G401.6 (cell line): ENCODE results near the gene CFP.
"Not testable (repeated sequence)": the region's sequence is repeated elsewhere in the genome, so short reads cannot be mapped to it uniquely, and the experiment has no call there.

ENCODE experiments used
- FAIRE-seq: peaks from 2 replicates; lab custom pipeline; 2012; peaks lifted over from hg19 to GRCh38; lab: Jason Lieb, UNC

CFP gene

DNA sequence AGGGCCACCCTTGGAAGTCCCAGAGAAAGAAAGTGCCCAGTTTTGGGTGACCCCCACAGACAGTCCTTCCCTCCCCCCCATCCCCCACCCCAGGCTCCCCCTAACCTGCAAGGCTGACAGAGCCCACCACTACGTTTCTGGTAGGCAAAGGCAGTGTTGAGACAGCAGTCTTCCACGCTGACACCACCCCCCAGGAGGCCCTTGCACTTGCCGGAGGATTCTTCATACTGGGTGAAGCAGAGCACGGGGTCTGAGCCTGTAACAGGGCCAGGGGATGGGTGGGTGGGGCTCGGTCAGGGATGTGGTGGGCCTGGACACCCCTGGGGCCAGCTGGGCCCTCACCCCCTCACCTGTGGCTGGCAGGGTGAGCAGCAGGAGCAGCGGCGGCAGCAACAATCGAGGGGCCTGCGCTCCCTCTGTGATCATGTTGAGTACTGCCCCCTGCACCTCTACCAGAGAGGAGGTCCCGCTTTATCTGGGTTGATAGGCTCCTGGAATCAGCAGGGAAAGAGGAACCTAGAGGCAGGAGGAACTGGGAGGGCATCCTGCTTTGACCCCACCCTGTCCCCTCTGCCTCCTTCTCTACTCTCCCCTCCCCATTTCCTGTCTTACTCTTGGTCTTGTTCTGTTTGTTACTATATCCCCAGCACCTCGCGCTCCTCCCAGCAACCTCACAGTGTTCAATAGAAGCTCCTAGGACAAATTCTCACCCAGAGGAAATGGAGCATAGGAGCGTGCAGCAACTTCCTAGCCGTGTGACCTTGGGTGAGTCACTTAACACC lies at the start of gene CFP:
CFP (minus strand) TSS at position 512 of the 782 bp plus-strand sequence; CDS start at position 426, 86 bp downstream.
- no peak for FAIRE-seq

DNA sequence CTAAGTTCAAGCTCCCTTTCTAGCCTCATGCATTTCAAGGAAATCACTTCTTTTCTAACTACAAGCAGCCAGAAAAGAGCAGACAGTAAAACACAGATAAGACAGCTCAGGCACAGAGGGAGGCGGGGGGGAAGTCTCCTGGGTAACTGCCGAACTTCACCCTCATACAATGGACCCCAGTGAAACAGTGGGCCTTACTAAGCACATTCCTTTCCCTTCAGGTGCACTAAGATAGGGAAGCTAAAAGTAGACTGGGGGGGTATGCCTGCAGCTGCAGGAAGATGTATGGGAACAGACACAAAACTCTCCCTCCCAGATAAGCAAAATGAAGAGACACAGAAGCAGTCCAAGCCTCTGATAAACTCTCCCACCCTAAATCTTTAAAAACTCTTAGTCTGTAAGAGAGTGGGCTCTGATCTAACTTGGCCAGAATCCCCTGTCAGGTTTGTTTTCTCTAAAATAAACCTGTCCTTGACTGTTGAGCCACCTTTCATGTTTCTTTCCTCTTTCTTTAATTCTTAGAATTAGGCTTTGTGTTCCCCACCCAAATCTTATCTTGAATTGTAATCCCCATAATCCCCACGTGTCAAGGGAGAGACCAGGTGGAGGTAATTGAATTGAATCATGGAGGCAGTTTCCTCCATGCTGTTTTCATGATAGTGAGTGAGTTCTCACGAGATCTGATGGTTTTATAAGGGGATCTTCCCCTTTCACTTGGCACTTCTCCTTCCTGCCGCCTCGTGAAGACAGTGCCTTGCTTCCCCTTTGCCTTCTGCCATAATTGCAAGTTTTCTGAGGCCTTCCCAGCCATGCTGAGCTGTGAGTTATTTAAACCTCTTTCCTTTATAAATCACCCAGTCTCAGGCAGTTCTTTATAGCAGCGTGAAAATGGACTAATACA lies 46.5 kb upstream of the CFP start:
- FAIRE-seq = not testable (repeated sequence)

DNA sequence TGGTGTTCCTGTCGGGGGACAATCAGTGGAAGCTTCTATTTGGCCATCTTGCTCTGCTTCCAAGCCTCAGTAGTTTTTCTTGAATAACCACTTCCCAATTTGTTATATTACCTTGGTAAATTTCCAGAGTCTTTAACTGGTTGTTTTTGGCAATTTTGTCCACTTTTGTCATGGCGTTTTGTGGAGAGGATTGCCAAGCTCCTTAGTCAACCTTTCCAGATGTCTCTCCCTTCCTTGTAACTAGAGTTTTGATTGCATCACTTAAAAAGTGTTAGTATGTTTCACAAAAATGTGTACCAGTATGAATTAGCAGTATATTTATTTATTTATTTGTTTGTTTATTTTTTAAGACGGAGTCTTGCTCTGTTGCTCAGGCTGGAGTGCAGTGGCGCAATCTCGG lies 45.0 kb upstream of the CFP start:
- no peak for FAIRE-seq

DNA sequence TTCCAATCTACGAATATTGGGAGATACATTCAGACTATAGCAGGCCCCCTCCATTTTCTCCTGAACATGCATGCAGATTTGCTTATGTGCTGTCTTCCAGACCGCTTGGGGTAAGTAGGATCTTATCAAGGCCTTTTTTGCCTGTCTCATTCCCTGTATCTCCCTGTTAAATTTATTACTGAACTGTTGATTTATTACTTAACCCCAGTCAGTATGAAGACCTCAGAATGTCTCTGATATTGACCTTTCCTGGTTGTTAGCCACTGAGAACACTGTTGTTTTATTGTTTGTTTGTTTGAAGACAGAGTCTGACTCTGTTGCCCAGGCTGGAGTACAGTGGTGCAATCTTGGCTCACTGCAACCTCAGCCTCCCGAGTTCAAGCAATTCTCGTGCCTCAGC lies 36.1 kb upstream of the CFP start:
- FAIRE-seq = not testable (repeated sequence)

DNA sequence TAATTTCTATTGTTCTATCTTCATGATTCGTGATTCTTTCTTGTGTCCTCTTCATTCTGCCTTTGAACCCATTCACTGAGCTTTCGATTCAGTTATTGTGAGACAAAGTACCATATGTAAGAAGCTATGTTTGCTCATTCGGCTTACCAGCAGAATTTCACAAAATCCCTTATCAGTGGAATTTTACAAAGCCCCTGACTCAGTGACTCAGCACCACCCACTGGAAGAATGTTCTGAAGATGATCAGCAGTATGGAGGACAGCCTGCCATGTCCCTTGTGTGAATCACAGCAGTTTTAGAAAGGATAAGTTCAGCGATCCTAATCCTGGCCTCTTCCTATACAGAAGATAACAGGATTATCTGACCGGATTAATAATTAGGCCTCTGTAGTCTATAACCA lies 35.0 kb upstream of the CFP start:
- no peak for FAIRE-seq

DNA sequence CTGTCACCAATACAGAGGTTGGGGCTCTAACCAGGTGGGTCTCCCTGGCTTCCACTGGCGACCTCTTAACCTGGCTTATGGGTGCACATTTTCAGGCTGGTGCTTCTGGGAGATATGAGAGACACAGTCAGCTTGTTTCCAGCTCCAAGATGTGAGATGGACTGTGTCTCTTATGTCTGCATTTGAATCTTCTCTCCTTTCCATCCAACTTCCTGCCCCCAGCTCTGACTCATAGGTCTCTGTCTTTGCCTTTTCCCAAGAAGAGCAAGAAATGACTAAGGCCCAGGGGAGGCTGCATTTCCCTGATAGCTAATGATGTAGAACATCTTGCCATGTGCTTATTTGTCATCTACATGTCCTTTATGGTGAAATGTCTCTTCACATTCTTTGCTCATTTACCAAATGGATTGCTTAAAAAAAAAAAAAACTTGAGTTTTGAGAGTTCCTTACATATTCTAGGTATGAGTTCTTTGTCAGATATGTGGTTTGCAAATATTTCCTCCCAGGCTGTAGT lies 32.5 kb upstream of the CFP start:
- no peak for FAIRE-seq

DNA sequence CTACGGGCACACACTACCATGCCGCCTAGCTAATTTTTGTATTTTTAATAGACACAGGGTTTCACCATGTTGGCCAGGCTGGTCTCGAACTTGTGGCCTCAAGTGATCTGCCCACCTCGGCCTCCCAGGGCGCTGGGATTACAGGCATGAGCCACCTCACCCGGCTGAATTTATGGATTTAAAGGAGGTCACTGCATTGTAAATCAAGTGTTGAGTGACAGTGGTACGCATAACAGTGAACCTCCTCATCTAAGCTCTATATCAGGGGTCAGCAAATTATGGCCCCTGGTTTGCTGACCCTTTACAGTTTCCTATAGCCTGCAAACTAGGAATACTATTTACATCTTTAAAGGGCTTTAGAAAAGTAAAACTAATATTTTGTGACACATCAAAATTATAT lies 31.8 kb upstream of the CFP start:
- FAIRE-seq = no peak

DNA sequence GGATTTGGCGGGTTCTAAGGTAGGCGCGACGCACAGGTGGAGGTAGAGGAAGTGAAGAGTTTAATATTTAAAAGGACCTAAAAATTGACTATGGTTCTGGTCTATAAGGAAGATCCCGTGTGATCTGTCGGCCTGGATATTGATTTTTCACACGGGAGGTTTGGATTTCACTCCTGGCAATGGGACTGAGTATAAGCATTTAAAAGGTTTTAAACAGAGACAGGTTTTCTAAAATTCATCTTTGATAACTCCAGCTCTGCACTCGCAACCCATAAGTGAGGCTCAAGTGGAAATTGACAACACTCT lies 29.6 kb upstream of the CFP start:
- FAIRE-seq = no peak

DNA sequence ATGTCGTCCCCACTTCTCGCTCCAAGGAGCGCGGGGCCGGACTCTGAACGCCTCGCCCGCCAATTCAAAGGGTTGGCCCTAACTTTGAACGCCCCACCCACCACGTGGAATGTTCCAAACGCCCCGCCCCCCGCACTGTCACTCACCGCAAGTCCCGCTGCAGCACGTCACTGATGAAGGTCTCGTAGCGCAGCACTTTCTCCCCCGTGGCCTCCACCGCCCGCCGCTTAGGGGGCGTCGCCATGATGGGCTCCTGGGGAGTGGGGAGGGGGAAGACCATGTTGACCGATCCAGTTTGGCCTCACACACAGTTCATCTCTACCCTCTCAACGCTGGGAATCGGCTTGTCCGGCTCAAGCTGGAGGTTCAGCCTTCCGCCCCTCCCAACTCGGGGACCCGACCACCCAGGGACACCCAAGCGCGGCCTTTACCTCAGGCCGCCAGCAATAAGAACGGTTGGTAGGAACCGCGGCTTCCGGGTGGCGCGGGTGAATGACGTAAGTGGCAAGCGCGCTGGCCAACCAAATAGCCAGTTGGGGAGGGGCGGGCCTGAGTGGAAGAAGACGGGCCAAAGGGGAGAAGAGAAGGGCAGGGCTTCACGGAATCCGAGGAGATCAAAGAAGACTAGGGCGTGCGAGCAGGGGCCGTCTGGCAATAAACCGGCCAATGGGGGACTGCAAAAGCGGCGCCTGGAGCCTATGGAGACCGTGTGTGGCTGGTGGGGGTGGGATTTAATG lies 29.1 kb upstream of the CFP start, which contains the start of gene UXT:
UXT (minus strand) TSS at position 497 of the 737 bp plus-strand sequence; CDS start at position 244, 253 bp downstream.
- FAIRE-seq = peak; percentile 98

DNA sequence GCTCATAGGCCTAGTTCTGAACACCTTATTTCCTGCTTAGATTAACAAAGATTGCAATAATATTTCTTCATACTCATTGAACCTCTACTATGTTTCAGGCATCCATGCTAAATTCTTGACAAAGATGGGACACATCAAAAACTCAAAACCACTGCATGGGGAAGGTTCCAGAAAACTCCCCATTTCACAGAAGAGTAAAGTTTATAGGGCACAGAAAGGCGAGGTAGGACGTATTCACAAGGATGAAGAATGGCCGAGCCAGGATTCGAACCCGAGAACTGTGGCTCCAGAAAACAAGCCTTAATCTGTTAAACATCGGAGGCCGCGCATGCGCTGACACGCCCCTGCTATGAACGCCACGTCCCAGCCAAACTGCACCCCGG lies 28.6 kb upstream of the CFP start:
- FAIRE-seq = no peak

DNA sequence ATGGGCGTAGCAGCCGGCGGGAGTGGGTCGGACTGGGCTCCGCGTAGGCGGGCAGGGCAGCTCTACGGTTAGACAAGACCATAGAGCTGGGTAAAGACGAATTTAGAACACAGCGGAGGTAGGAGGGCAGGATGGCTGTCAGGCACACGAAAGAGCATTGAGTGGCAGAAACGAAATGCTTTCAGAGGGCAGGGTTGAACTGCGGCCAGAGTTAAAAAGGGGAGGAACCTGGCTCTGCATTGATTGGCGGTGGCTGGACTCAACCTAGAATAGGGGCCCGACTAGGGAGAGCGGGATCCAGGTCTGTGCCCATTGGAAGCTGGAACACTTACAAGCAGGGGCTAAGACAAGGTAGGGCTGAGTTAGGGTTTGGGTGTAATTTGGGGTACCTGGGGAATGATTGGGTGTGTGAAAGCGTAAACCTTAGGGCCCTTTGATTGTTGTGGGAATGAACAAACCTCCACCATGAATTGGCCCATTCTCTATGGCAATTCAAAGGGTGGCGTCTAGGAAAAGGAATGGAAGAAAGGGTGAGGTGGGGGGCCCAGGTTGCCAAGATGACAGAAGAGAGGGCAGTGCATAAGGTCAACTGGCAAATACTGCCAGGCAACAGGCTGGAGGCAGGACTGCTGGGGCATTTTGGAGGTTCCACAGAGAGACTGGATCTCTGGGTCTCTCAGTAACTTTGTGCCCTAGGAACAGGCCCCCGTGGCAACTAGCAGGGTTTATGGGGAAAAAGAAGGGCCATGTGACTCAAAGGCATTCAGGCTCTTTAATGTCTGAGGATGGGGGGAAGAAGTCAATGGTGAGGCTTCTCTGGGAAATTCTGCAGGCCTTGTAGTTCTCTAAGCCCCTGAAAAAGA lies 21.5 kb upstream of the CFP start:
- no peak for FAIRE-seq

DNA sequence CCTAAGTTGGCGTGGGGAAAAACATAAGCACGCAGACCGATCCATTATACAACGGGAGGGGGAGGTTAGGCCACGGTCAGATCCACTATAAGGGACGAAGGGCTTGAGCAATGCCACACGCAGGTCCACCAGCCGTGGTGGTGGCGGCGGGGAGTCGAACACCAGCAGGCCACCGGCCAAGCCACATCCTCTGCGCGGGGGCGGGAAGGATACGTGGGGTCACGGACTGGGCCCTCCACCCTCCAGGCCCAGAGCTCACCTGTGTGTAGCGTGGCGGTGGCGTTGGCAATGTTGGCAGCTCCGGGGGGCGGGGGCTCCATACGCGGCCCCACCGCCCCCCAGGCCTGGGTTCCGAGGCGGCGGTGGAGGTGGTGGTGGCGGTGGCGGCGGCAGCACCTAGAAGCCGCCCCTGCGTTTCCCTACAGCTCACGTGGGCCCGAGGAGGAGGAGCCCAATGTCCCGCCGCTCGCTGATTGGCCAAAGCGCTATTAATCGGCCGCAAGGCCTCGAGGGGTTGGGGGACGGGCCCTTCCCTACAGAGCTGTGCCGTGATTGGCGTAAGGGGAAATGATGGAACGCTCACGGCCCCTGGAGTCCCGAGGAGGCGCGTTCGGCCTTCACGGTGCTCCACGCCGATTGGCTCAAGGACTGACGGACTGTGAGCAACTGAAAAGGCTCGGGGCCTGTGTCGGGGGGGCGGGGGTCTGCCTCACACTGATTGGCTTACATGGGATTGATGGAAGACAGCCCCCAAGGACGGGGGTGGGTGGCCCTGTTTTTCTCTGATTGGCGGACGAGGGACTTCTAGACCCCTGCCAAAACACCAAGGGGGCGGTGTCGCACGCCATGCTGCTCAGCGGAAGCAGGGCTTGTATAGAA lies 20.7 kb upstream of the CFP start, which contains the start of gene ELK1:
ELK1 (minus strand) TSS at position 400 of the 879 bp plus-strand sequence. CDS start 9,122 bp downstream, outside the sequence.
- FAIRE-seq = peak; percentile 99

DNA sequence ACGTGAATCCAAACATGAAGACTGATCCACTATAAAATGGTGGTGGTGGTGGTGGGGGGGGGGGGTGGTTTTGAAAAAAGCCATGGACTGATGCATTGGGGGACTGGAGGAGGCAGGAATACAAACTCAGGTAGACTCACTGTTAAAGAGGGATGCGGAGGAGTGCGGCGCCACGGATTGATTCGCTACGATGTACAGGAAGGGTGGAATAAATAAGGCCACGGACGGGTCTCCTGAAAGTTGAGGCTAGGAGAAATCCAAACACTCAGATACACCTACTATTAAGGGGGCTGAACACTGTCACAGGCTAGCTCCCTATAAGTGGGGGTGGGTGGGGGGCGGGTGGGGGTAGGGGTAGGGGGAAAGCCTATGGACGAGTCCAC lies 20.0 kb upstream of the CFP start:
- FAIRE-seq = no peak

DNA sequence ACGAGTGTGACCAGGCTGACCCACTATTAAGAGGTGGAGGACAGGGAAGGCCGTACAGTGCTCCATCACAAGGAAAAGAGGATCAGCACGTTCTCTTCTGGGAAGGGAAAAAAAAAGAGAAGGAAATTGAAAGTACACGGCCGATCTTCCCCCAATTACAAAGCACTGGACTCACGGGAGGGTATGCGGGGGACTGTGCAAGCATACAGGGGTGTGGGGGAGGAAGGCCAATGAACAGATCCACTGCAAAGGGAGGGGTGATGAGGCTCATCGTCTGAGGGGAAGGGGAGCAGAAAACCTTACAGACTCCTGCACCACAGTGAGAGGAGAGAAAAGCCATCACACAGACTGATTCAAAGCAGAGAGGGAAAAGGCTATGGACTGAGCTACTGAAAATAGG lies 19.5 kb upstream of the CFP start:
- no peak for FAIRE-seq

DNA sequence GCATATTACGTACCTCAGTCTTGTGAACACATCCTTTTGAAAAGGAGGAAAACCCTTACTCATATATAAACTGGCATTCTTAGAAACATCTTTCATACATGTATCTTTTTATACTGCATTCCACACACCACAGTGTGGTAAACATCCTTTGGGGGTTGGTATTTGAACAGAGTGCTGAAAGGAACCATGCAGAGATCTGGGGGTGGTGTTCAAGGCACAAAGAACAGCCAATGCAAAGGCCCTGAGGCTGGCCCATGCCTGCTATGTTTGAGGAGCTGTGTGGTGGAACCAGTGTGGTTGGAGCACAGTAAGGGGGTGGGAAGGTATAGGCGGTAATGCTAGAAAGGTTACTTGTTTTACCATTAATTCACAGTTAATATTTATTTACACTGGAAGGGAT lies 18.6 kb upstream of the CFP start:
- FAIRE-seq = no peak

DNA sequence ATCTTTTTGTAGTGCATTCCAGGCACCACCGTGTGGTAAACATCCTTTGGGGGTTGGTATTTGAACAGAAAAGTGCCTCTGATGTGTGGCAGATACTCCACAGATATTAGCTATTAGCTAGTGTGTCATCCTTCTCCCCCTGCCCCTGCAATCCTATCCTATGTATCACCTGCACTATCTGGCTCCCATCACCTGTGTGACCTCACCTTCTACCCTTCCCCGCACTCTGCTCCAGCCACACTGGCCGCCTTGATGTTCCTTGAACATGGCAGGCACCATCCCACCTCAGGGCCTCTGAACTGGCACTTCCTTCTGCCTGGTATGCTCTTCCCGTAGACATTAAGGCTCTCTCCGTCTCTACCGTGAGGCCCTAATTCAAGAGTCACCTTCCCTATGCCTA lies 16.9 kb upstream of the CFP start:
- no peak for FAIRE-seq

DNA sequence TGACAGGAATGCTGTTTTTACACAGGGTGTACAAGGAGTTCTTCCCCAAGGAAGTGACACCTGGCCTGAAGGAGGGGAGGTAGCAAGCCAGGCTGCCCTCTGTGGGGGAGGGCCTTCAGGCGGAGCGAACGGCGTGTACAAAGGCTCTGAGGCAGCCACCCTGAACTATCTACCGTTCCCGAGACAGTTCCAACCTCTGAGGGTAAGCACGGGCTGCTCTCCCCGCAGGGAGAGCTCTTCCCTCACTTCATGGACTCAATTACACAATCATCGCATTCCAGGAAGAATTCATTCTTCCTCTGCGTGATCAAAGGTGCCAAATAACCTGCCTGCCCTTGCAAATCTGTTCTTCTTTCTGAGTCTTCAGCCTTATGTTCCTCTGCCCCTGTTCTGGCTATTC lies 15.8 kb upstream of the CFP start:
- FAIRE-seq = no peak

DNA sequence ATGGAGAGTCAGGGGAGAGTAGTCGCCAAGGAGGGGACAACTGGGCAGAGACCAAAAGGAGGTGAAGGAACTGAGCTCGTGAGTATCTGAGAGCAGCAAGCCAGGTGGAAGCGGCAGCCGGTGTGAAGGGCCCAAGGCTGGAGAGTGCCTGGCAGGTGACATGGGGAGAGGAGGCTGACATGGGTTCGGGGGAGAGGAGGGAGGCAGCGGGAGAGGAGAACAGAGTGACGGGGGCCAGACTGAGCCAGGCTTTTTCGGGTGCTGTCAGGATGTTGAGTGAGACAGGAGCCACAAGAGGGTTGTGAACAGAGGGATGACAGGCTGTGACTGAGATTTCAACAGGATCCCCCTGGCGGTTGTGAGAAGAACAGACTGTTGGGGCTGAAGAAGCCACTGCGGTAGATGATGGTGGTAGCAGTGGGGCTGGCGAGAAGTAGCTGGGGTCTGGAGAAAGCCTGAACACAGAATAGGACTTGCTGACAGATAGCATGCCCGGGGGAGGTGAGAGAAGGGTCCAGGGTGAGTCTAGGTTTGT lies 14.9 kb upstream of the CFP start:
- no peak for FAIRE-seq

DNA sequence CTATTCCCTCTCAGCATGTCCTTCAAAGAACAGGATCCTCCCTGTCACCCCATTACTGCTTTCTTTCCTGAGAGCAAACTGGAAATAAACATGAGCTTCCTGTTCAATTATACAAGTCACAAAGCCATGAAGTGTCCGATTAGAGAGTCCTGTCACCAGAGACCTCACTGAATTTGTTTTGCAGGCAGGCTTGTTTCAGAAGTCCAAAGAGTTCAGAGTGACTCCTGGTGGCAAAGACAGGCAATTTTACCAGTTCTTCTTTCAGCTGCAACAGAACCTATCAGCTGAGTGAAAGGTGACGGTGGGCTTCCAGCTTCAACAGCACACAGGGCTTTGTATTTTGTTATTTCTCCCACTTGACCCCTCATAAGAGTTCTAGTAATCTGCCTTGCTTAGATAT lies 14.2 kb upstream of the CFP start:
- no peak for FAIRE-seq

DNA sequence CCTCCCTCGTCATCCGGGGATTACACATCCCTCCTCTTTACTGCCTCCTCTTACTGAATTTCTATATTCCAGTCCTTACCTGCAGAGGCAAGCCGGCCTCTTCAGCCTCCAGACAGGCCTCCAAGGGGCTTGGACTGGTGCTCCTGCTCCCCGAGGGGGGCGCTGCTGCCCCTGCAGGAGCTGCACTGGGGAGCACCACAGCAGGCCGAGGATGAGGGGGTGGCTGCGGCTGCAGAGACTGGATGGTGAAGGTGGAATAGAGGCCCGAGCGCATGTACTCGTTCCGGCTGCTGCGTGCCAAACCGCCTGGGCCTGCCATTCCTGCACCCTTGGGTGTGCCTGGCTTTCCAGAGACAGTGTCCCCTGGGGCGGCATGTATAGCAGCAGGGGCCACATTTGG lies 9.1 kb upstream of the CFP start:
- no peak for FAIRE-seq
